ENCODE data around the gene DNM2. TPM values are rescaled to one million over a fixed set of nuclear protein-coding genes. Genes with fewer than 3 reads are reported as not detected.

DNM2 gene
- total and polyA plus RNA-seq, 2 of the 13 experiments (the other 11 are each of a cell fraction or from before 2014, with no cell fraction given): 41.7 to 59.8 TPM

- TF ChIP-seq HMGXB3 (CRISPR knock-in tag; IDR thresholded peaks at IDR 0.05; ENCODE audit: borderline replicate concordance): no peak
Observed at GRCh38 chr19:10800488-10800887, 82.6 kb downstream of the DNM2 start (continued).

GRCh38 chr19:10802479-10802878 is 84.6 kb downstream of the DNM2 start:
- H3K9ac ChIP-seq (ENCODE audit: insufficient read depth, low read depth, low read length): no peak overlapping the region
- in situ Hi-C loops (cut with HindIII; ENCODE audit: extremely low pct_ligation_motif_present, low pct_unique_long_range_greater_than_20kb) (no loop called here), intact Hi-C loops (cut with micrococcal nuclease; ENCODE audit: unreplicated experiment) (no loop called here)
- WGBS (ENCODE audit: low lambda C conversion rate): 100% methylated on average over 2 of the region's 5 CpGs
- no peak overlapping the region for H3K4me2 ChIP-seq (ENCODE audit: low read depth, low read length)
- ATAC-seq: no peak
- no peaks in the 10 kb centered on the region for H4K20me1 ChIP-seq (ENCODE audit: insufficient read depth, low read length)
- H3K9me3 ChIP-seq (ENCODE audit: low read length): no peaks in the 10 kb centered on the region
- ChIA-PET POLR2A (no interaction called here), CTCF (ENCODE audit: low intra/inter-chr PET ratio, low total read pairs) (no interaction called here)
- H3K79me2 ChIP-seq (ENCODE audit: insufficient read depth, low read length): no peaks in the 10 kb centered on the region
- no peak overlapping the region for H2AFZ ChIP-seq (ENCODE audit: low read length)
- peaks cover 22 to 63% of the 10 kb centered on the region in 2 experiments; a peak in 4 of 5 replicates for H3K36me3 ChIP-seq (replicated peaks in 1 of 2; ENCODE audit: control insufficient read depth in 1 of 2, insufficient read depth in 2 of 2, low read length in 2 of 2)
- H3K4me1 ChIP-seq (ENCODE audit: insufficient read depth, low read length): no peaks in the 10 kb centered on the region
- no peak overlapping the region for H3K4me3 ChIP-seq (replicated peaks in 1 of 3; ENCODE audit: insufficient read depth in 1 of 3, low read depth in 2 of 3, low read length in 3 of 3)
- H3K27ac ChIP-seq (ENCODE audit: extremely low read length, insufficient read depth, low read length): no peak overlapping the region
- no TSS peak for BruUV-seq (replicated peaks)
- no peak for DNase-seq (ENCODE audit: low spot score)
- H3K27me3 ChIP-seq (ENCODE audit: control insufficient read depth in 1 of 2, insufficient read depth in 2 of 2, low read length in 2 of 2): no peaks in the 10 kb centered on the region
- FAIRE-seq: no peak
- no peak for TF ChIP-seq THAP11 (CRISPR knock-in tag; IDR thresholded peaks at IDR 0.05)
- TF ChIP-seq RORA (CRISPR knock-in tag; IDR thresholded peaks at IDR 0.05): no peak
- TF ChIP-seq CEBPB (IDR thresholded peaks at IDR 0.05; ENCODE audit: borderline replicate concordance, low read depth, low read length): no peak
- TF ChIP-seq SNAI1 (CRISPR knock-in tag; IDR thresholded peaks at IDR 0.05; ENCODE audit: borderline replicate concordance): no peak
- no peak for TF ChIP-seq ZNF563 (CRISPR knock-in tag; IDR thresholded peaks at IDR 0.05)
- TF ChIP-seq HNRNPL (IDR thresholded peaks at IDR 0.05; ENCODE audit: low read depth, low read length): no peak
- TF ChIP-seq HNRNPH1 (optimal IDR thresholded peaks at IDR 0.05; ENCODE audit: low read depth, low read length): no peak
- no peak for TF ChIP-seq NFE2 (CRISPR knock-in tag; IDR thresholded peaks at IDR 0.05)
- no peak for TF ChIP-seq ATF7-NPFF (CRISPR knock-in tag; IDR thresholded peaks at IDR 0.05; ENCODE audit: low read depth)
- no peak for TF ChIP-seq EZH2 (conservative IDR thresholded peaks at IDR 0.05; ENCODE audit: low read depth, low read length)
- no peak for TF ChIP-seq CENPX (CRISPR knock-in tag; IDR thresholded peaks at IDR 0.05)
- no peak for TF ChIP-seq ZNF652 (CRISPR knock-in tag; IDR thresholded peaks at IDR 0.05; ENCODE audit: borderline replicate concordance, low read depth)
- TF ChIP-seq ZUFSP (CRISPR knock-in tag; IDR thresholded peaks at IDR 0.05; ENCODE audit: borderline replicate concordance): no peak
- TF ChIP-seq HNF4G (IDR thresholded peaks at IDR 0.05; ENCODE audit: borderline replicate concordance, low read depth, low read length): no peak
- TF ChIP-seq HNF4G (CRISPR knock-in tag; IDR thresholded peaks at IDR 0.05; ENCODE audit: borderline replicate concordance, low read depth): no peak

Measured in HepG2 (cell line).